DMS 273 treated with DMSO at 0.1 percent for 48 hours (cell line): ENCODE data around the gene SH3BGRL2.
"Not testable (repeated sequence)": the region's sequence is repeated elsewhere in the genome, so short reads cannot be mapped to it uniquely, and the experiment has no call there.

Source experiments
- DNase-seq: peaks from one replicate; lab custom pipeline; 2025; lab: John Stamatoyannopoulos, UW

SH3BGRL2 gene

GRCh38 chr6:79614326-79615305 is 16.5 kb upstream of the SH3BGRL2 start:
- no peak for DNase-seq

GRCh38 chr6:79617518-79617941 is 13.6 kb upstream of the SH3BGRL2 start:
- DNase-seq = no peak

- not testable (repeated sequence) for DNase-seq
These were observed 12.7 kb upstream of the SH3BGRL2 start for GRCh38 chr6:79618425-79618824.

GRCh38 chr6:79621579-79621978 is 9.6 kb upstream of the SH3BGRL2 start:
- no peak for DNase-seq

DNA sequence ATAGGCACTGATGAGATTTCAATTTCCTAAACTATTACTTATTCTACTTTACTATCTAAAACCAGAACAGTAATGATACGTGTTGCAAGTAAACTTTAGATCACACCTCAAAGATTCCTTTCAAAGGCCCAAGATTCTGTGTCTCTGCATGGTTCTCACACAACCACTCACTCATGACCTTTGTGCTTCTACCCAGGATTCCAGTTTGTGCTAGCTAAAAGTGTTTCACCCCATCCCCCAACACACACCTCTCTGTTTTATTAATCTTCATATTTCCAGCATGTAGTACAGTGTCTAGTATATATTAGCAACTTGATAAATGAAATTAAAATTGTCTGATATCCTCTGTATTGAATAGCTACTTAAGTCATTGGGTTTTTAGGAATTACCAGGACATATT is 8.8 kb upstream of the SH3BGRL2 start:
- no peak for DNase-seq

- no peak for DNase-seq
These were observed 8.0 kb upstream of the SH3BGRL2 start for GRCh38 chr6:79623106-79623505.

GRCh38 chr6:79625746-79626145 is 5.4 kb upstream of the SH3BGRL2 start:
- DNase-seq = no peak

GRCh38 chr6:79626811-79627210 is 4.3 kb upstream of the SH3BGRL2 start:
- DNase-seq = no peak

DNA sequence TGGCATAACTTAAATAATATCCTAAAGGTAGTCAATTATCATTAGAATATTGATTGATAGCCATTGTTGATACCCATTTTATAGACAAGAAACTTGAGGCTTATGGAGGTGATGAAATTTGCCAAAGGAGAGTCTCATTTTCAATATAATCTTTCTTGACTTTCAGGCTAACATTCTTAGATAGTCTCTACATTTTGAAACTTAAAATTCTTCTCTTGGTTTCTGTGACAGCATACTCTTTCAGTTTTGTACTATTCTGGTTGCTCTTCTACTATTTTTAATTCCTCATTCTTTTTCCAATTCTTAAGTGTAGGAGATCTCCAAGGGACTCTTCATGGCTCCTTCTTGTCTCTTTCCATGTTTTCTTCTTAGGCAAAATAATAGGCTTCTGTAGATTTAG is 3.7 kb upstream of the SH3BGRL2 start:
- DNase-seq = no peak

DNA sequence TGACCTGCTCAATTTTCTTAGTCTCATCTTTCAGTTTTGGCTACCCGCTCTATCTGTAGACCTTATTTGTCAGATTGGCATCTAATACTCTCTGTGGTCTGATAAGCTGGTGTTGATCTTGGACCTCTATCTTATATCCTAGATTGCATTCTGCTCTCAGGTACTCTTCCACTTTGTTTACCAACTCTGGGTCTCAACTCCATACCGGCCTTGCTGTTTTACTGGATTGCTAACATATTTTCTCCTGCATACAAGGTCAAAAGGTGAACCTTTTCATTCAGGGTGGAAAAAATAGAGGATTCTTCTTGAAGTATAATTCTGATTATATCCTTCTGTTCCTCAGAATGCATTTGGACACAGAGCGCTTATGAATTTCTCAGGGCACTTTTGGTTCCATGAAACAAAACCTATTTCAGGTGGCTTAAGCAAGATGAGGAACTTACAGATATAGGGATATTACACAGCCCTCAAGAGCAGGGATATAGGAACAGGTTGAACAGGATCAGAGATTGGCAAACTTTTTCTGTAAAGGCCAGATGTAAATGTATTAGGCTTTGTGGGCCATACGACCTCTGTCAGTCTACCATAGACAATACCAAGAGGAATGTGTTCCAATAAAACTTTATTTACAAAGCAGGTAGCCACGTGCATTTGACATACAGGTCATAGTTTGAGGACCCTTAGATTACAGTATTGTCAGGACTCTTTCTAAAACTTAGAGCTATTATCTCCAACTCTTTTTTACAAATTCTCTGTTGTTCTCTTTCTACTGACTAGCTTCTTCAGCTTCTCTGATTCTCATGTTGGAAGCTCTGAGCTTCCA is 2.5 kb upstream of the SH3BGRL2 start:
- no peak for DNase-seq

DNA sequence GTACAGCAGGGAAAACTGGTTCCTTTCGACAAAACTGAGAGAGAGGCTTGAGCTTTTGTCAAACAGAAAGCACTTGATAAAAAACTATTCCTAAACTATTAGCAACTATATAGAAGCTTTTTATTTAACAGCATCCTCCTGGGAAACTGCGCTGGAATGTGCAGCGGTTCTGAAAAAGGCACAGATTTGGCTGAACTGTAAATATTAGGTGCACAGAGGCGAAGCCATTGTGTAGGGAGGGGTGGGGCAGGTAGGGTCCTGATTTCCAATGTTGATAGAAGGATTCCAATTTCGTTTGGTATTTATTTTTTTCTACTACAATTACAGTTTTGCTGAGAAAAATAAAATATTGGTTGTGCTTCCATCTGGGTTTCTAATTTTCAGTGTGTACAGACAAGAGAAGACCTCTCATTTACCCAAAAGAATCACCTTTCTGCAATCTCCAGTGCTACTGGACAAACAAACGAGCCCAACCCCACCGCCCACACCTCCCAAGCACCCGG is 698 bp upstream of the SH3BGRL2 start:
- no peak for DNase-seq

DNA sequence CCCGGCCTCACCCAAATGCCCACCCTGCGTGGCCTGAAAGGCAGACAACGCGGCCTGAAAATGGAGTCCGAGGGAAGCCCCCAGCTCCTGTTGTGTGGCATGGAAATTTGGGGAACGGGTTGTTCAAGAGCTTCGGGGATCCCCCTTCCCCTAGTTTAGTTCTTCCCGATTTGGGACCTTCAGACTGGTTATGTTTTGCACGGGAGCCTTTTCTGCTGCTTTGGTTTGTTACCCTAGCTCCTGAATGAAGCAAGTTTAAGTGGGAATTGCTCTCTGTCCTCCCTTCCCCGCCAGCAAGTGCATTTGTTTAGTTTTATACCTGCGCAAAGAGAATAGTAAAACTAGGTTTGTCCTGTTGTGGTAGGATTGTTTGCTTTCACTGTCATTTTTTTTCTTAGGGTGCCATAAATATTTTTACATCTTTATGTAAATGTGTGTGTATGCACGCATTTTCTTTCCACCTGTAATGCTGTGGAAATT is 604 bp downstream of the SH3BGRL2 start:
- no peak for DNase-seq

DNA sequence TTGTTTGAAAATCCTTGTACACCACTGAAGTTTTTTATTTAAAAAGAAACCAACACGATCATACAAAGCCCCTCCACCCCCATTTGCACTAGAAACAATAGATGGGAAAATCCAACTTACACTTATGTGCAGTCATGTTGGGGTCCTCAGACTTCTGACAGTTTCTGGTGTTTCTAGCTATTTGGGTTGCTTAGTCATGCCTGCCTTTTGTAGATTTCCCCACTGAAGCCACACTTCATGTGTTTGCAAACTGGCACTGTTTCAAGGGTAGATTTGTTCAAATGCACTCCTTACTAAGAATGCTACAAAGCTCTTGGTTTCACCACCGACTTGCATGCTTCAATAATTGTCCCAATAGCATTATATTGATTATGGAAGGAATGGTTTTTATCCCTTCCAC is 1.5 kb downstream of the SH3BGRL2 start:
- no peak for DNase-seq

DNA sequence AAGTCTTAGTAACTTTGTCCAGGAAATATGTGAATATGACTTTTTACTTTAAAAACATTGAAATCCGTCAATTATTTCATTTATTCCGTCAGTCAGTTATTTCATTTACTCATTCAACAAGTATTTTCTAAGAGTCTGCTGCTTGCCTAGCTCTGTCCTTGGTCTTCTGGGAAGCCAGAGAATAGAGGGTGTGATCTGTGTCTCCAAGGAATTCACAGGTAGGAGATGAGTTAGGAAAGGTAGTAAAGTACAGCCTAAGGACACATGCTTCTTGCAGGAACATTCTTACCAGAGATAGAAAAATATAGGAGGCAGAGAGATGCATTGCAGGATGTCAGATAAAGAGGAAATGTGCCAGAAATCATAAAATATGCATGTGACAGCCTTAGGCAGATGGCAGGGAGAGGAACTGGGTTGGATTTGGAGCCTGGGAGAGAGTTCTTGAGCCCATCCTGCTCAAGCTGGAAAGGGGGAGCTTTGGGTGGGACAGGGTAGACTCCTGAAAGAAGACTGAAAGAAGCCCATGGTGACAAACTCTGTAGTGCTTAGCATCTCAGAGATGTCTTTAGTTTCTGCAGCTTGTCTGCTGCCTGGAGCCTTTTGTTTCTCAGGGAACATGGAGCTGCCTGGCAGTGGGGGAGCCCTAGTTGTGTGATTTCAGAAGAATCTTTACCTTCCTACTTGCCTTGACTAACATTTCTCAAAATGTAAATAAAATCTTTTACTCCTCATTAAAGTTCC is 3.5 kb downstream of the SH3BGRL2 start:
- no peak for DNase-seq

GRCh38 chr6:79635232-79635543 is 4.1 kb downstream of the SH3BGRL2 start:
- no peak for DNase-seq

GRCh38 chr6:79636673-79637072 is 5.5 kb downstream of the SH3BGRL2 start:
- DNase-seq = no peak

DNA sequence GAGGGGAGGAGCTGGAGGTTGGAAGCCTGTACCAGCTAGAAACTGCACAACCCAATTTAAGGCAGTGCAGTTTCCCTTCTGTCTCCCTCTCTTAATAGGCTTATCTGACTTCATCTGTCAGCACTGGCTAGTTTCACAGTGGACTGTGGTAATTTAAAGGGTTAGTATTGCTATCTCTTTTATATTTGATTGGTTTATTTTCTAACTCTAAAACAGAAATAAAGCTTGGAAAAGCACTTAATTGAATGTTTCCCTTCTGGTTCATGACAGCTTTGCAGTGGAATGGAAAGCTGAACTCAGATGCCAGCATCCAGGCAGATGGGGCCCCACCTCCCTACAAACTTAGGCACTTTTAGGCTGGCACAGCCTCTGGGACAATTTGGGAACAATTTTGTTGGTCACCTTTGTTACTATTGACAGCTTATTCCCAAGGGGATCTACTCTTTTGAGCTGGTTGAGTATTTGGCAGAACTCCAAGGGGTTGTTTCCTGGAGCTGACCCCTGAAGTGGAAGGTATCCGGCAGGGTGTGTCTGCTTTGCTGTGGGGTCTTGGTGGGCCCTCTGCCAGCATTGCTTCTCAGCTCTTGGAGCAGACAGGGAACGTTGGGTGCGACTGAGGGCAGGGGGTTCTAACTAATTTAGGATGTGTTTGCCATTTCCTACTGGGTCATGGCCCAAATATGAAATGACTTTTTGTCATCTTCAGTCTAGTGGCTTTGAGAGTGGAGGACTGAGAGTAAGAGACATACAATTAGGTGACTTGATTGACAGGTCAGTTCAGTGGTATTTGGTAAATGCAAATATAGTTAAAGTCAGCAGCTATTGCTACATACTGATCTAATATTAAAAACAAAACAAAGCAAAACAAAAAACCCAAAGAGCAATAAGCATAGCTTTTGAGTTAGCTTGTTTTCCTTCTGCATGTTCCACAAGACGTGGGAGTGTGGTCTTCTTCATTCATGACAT is 9.3 kb downstream of the SH3BGRL2 start:
- DNase-seq = no peak

GRCh38 chr6:79646006-79646405 is 14.9 kb downstream of the SH3BGRL2 start:
- DNase-seq = no peak

DNA sequence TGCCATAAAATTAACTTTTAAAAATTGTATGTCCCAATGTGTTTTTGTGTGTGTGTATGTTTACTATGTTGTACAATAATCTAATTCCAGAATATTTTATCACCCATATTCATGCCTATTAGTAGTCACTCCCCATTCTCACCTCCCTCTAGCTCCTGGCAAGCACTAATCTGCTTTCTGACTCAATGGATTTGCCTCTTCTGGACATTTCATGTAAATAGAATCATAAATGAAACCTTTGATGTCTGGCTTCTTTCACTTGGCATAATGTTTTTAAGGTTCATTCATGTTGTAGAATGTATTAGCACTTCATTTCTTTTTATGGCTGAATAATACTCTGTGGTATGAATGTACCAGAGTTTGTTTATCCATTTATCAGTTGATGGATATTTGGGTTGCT is 15.4 kb downstream of the SH3BGRL2 start:
- DNase-seq = no peak

- DNase-seq = no peak
These were observed 16.6 kb downstream of the SH3BGRL2 start for GRCh38 chr6:79647741-79648140.

DNA sequence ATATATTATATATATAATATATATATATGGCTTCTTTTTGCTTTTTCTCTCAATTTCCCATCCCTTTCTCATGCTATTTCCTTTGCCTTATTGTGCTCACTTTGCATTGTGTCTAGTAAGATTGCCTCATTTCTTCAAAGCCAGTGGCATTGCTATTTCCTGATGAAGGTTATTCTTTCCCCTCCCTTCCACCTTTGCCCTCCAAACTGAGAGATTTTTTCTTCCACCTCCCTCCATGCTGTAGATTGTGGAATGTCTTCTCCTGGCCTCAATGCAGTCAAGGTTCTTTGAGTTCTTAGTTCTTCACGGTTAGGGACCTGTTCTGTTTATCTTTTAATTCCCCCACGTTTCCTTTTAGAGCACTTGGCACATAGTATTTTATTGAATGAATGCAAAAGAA is 17.2 kb downstream of the SH3BGRL2 start:
- DNase-seq = no peak
